Stimulated activated CD4-positive, alpha-beta T cell treated with anti-CD3 and anti-CD28 coated beads, Interleukin-2, amount 100 ng/mL, for 24 hours (primary cell): ENCODE measurements around the gene CLPTM1L.
A peak's percentile ranks its signal among the peaks of the same experiment; 100 is the strongest.
"Not testable (repeated sequence)": the region's sequence is repeated elsewhere in the genome, so short reads cannot be mapped to it uniquely, and the experiment has no call there.

Source experiments
- DNase-seq, 2 donors: peaks; one replicate each; pipeline ENCODE4 v3.0.0-alpha.2; 2020

CLPTM1L gene

GRCh38 chr5:1311439-1312055 lies 33.4 kb downstream of the CLPTM1L start:
- no peak for DNase-seq

GRCh38 chr5:1310118-1310517 lies 34.8 kb downstream of the CLPTM1L start:
- DNase-seq = no peak

- no peak for DNase-seq
Measured at GRCh38 chr5:1304033-1304432, 40.9 kb downstream of the CLPTM1L start.

GRCh38 chr5:1302258-1302657 lies 42.6 kb downstream of the CLPTM1L start:
- no peak for DNase-seq

DNA sequence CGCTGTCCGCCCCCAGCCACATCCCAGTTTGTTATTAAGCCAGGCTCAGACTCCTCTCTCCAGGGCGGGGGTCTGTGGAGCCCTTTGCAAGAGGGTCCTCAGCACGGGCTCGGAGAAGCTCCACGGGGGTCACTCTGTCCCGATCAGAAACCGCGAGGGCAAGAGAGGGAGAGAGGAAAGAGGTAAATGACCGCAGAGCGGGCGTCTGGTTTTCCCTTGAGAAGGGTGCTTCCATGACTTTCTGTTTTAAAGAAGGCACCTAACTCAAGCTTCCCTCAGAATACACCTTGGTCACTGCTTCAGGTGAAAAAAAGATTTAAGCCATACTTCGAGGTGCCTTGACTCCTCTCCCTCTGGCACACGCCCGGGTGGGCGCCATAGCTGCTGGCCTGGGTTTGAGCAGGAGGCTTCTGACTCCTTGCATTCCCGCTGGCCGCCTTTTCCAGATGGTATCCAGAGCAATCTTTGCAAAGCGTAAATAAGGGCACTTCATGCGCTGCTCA lies 44.3 kb downstream of the CLPTM1L start:
- no peak for DNase-seq

DNA sequence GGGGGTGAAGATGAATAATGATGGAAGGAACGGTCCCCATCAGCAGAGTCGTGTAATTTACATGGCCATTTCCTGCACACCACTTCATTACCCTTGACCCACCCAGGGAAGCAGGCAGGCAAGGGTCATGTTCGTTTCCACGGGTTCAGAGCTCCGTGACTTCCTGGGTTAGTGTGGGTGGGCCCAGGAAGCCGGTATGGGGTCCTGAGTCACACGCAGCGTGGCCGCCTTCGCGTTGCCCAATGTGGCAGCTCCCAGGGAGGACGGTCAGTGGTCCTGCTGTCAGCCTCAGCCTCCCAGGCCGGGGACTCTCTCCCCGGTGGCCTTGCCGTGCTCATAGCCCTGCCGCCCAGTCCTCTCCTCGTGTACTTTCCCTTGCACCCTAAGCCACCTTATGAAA lies 44.9 kb downstream of the CLPTM1L start:
- no peak for DNase-seq

DNA sequence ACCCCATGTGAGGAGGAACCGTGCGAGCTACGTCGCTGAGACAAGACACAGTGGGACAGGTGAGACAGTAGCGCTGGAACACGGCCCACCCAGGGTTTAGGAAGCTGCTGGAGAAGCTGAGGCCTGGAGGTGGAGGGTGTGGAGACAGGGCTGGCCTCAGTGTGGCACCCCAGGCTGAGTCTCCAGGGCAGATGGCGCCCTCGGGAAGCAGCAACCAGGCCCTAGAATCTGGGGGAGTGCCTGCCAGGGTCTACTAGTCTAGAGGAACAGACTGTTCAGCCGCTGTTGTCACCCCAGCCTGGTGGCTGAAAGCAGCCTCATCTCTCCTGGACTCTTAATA lies 45.4 kb downstream of the CLPTM1L start:
- DNase-seq = no peak

GRCh38 chr5:1298723-1299510 lies 46.0 kb downstream of the CLPTM1L start:
- no peak for DNase-seq

- DNase-seq = no peak
Measured at GRCh38 chr5:1298067-1298551, 46.8 kb downstream of the CLPTM1L start.

DNA sequence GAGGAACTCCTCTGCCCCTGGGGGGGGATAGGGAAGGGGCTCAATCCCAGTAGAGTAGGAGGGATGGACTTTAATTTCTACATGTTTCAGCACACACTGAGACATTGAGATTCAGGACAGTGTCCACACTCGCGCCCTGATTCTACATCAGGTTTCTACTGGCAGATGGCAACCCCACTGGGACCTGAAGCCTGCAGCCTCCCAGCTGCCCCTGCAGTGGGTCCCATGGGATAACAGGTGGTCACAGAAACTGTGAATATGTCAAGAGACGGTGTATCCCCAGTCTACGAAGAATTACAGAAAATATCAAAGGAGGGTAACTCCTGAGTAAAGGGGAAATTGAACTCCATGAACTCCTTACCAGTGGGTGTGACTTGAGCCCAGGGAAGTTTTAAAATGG lies 47.7 kb downstream of the CLPTM1L start:
- no peak for DNase-seq

DNA sequence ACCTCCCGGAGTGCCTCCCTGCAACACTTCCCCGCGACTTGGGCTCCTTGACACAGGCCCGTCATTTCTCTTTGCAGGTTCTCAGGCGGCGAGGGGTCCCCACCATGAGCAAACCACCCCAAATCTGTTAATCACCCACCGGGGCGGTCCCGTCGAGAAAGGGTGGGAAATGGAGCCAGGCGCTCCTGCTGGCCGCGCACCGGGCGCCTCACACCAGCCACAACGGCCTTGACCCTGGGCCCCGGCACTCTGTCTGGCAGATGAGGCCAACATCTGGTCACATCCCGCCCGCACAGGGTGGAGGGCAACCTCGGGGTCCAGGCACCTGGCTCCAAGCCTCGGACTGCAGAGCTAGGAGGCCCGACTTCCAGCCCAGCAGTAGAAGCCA lies 49.3 kb downstream of the CLPTM1L start:
- DNase-seq = no peak

DNA sequence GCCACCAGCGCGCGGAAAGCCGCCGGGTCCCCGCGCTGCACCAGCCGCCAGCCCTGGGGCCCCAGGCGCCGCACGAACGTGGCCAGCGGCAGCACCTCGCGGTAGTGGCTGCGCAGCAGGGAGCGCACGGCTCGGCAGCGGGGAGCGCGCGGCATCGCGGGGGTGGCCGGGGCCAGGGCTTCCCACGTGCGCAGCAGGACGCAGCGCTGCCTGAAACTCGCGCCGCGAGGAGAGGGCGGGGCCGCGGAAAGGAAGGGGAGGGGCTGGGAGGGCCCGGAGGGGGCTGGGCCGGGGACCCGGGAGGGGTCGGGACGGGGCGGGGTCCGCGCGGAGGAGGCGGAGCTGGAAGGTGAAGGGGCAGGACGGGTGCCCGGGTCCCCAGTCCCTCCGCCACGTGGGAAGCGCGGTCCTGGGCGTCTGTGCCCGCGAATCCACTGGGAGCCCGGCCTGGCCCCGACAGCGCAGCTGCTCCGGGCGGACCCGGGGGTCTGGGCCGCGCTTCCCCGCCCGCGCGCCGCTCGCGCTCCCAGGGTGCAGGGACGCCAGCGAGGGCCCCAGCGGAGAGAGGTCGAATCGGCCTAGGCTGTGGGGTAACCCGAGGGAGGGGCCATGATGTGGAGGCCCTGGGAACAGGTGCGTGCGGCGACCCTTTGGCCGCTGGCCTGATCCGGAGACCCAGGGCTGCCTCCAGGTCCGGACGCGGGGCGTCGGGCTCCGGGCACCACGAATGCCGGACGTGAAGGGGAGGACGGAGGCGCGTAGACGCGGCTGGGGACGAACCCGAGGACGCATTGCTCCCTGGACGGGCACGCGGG lies 49.9 kb downstream of the CLPTM1L start, which contains the start of gene TERT:
Gene TERT, minus strand, starts transcription at position 234 of the 815 bp plus-strand sequence. Its CDS starts 79 bp downstream, at position 155.
- peak; percentile 84 to 94 for DNase-seq

DNA sequence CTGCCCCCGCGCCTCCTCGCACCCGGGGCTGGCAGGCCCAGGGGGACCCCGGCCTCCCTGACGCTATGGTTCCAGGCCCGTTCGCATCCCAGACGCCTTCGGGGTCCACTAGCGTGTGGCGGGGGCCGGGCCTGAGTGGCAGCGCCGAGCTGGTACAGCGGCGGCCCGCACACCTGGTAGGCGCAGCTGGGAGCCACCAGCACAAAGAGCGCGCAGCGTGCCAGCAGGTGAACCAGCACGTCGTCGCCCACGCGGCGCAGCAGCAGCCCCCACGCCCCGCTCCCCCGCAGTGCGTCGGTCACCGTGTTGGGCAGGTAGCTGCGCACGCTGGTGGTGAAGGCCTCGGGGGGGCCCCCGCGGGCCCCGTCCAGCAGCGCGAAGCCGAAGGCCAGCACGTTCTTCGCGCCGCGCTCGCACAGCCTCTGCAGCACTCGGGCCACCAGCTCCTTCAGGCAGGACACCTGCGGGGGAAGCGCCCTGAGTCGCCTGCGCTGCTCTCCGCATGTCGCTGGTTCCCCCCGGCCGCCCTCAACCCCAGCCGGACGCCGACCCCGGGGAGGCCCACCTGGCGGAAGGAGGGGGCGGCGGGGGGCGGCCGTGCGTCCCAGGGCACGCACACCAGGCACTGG lies 50.6 kb downstream of the CLPTM1L start:
- no peak for DNase-seq

DNA sequence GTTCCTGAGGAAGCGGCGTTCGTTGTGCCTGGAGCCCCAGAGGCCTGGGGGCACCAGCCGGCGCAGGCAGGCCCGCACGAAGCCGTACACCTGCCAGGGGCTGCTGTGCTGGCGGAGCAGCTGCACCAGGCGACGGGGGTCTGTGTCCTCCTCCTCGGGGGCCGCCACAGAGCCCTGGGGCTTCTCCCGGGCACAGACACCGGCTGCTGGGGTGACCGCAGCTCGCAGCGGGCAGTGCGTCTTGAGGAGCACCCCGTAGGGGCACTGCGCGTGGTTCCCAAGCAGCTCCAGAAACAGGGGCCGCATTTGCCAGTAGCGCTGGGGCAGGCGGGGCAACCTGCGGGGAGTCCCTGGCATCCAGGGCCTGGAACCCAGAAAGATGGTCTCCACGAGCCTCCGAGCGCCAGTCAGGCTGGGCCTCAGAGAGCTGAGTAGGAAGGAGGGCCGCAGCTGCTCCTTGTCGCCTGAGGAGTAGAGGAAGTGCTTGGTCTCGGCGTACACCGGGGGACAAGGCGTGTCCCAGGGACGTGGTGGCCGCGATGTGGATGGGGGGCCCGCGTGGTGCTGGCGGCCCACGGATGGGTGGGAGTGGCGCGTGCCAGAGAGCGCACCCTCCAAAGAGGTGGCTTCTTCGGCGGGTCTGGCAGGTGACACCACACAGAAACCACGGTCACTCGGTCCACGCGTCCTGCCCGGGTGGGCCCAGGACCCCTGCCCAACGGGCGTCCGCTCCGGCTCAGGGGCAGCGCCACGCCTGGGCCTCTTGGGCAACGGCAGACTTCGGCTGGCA lies 51.3 kb downstream of the CLPTM1L start:
- DNase-seq = no peak

- DNase-seq = no peak
Measured at GRCh38 chr5:1292846-1293415, 52.0 kb downstream of the CLPTM1L start.

GRCh38 chr5:1292139-1292538 lies 52.8 kb downstream of the CLPTM1L start:
- no peak for DNase-seq

- DNase-seq = no peak
Measured at GRCh38 chr5:1291611-1292080, 53.3 kb downstream of the CLPTM1L start.

- DNase-seq = not testable (repeated sequence)
Measured at GRCh38 chr5:1290956-1291355, 53.9 kb downstream of the CLPTM1L start.

DNA sequence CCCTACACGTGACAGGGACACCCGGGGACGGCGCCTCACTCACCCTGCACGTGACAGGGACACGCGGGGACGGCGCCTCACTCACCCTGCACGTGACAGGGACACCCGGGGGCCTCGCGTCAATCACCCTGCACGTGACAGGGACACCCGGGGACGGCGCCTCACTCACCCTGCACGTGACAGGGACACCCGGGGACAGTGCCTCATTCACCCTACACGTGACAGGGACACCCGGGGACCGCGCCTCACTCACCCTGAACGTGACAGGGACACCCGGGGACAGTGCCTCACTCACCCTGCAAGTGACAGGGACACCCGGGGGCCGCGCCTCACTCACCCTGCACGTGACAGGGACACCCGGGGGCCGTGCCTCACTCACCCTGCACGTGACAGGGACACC lies 55.3 kb downstream of the CLPTM1L start:
- not testable (repeated sequence) for DNase-seq

DNA sequence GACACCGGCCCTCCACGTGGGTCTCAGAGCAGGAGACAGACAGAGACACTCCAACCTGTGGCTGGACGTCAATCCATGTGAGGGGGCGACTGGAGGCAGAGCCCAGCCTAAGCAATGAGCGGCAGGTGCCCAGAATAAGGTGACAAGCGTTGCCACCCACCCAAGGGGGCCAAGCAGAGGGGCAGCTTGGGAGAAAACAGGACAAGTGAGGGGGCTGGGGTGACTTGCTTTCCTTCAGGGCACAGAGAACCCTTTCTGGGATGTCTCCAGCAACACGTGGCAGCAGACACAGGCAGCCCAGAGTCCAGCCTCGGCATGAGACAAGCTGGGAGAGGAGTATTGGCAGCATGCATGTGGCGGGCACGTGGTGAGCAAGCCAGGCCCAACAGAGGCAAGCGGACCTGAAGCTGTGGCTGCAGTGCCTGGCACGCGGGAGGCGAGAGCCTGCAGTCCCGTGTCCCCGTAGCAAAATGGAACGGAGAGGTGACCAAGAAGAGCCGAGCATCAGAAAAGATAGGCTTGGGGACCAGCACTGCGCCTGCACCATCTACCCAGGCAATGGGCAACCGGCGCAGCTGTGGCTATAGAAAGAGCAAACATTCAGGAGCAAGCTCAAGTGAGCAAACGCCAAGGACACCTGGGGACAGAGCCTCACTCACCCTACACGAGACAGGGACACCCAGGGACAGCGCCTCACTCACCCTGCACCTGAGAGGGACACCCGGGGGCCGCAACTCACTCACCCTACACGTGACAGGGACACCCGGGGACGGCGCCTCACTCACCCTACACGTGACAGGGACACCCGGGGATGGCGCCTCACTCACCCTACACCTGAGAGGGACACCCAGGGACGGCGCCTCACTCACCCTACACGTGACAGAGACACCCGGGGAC lies 56.2 kb downstream of the CLPTM1L start:
- no peak for DNase-seq
